Stimulated activated naive B cell treated with anti-CD40 and anti-IgM and Interleukin-4, amounts not matched to agents 10 μg/mL and 1 μg/mL and 100 μg/mL, for 72 hours (primary cell): ENCODE results near the gene SIX3.

ENCODE experiments used
- ATAC-seq, 2 donors: fragments of 150-1000 bp; cut with Tn5 transposase; replicated peaks; 2 replicates each; pipeline ENCODE4 v1.10.0; 2021; ENCODE audit warnings: moderate library complexity in 1 of 2
- DNase-seq: peaks from one replicate; pipeline ENCODE4 v3.0.0; 2021
- H3K27ac Mint-ChIP-seq: one replicate; pipeline ENCODE4 v1.8.0; 2022; ENCODE audit warnings: mild to moderate bottlenecking, mixed read lengths
- H3K27me3 Mint-ChIP-seq, 2 donors: one replicate each; pipeline ENCODE4 v1.8.0; 2022; ENCODE audit warnings: mixed read lengths in 2 of 2
- H3K36me3 Mint-ChIP-seq, 2 donors: one replicate each; pipeline ENCODE4 v1.8.0; 2022; ENCODE audit warnings: mixed read lengths in 2 of 2, mild to moderate bottlenecking in 1 of 2
- H3K4me1 Mint-ChIP-seq, 2 donors: one replicate each; pipeline ENCODE4 v1.8.0; 2022; ENCODE audit warnings: mixed read lengths in 2 of 2, mild to moderate bottlenecking in 1 of 2
- H3K4me3 Mint-ChIP-seq, 2 donors: one replicate each; pipeline ENCODE4 v1.8.0; 2022; ENCODE audit warnings: mild to moderate bottlenecking in 2 of 2, mixed read lengths in 2 of 2, moderate library complexity in 1 of 2
- H3K9me3 Mint-ChIP-seq, 2 donors: one replicate each; pipeline ENCODE4 v1.8.0; 2022; ENCODE audit warnings: mixed read lengths in 2 of 2, mild to moderate bottlenecking in 1 of 2

Gene SIX3

DNA sequence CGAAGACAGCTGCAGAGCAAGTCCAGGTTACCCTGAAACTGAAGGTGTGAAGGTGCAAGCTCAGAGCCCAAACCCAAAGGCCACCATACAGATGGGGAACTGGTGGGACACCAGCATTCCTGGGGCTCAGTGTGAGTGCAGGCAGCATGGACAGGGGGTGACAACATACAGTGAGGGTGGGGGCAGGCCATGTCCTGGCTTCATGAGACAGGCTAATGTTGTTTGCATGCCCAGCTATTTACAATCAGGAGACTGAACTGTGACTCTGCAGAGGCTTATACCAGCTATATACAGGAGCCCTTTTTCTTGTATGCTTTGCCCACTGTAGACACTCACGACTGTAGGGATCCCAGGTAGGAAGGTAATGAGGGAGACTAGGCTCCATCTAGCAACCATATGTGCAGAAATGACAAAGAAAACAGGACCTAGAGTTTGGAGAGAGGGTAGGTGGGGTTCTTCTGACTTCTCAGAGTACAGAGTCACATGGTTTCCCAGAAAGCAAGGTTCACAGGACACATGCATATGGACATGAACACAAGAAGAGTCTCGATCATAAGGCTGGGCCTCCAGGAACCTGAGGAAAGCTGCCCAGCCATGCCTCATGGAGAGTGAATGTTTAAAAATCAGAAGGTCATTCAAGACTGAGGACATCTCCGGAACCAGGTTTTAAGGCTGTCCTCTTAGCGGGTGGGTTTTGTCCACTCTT lies 26.4 kb downstream of the SIX3 start:
- H3K9me3 Mint-ChIP-seq: no peaks in the 10 kb centered on the region
- no peaks in the 10 kb centered on the region for H3K36me3 Mint-ChIP-seq
- no peak for DNase-seq
- H3K27ac Mint-ChIP-seq: no peak overlapping the region
- H3K4me1 Mint-ChIP-seq: peaks cover 3 to 8% of the 10 kb centered on the region in 2 donors
- ATAC-seq: no peak
- peaks cover 48 to 59% of the 10 kb centered on the region in 2 donors for H3K27me3 Mint-ChIP-seq
- no peak overlapping the region for H3K4me3 Mint-ChIP-seq

- H3K27me3 Mint-ChIP-seq: peaks cover 34 to 48% of the 10 kb centered on the region in 2 donors
- H3K36me3 Mint-ChIP-seq: no peaks in the 10 kb centered on the region
- no peak overlapping the region for H3K27ac Mint-ChIP-seq
- no peak overlapping the region for H3K4me3 Mint-ChIP-seq
- peaks cover 1 to 8% of the 10 kb centered on the region in 2 donors for H3K4me1 Mint-ChIP-seq
- no peaks in the 10 kb centered on the region for H3K9me3 Mint-ChIP-seq
- DNase-seq (no peak), ATAC-seq (no peak)
Observed at GRCh38 chr2:44969936-44970335, 28.4 kb downstream of the SIX3 start.

- Mint-ChIP-seq H3K27ac (no peak overlapping the region), H3K27me3 (peaks cover 31 to 41% of the 10 kb centered on the region in 2 donors), H3K4me1 (peaks cover 1 to 8% of the 10 kb centered on the region in 2 donors), H3K36me3 (no peaks in the 10 kb centered on the region), H3K9me3 (no peaks in the 10 kb centered on the region), H3K4me3 (no peak overlapping the region)
- ATAC-seq (no peak), DNase-seq (no peak)
Observed at GRCh38 chr2:44970846-44971450, 29.4 kb downstream of the SIX3 start.

GRCh38 chr2:44972771-44973535 lies 31.5 kb downstream of the SIX3 start:
- H3K4me1 Mint-ChIP-seq: peaks cover 1 to 8% of the 10 kb centered on the region in 2 donors
- peaks cover 31% of the 10 kb centered on the region in 2 donors for H3K27me3 Mint-ChIP-seq
- peak overlapping the region; percentile 29 to 58 for H3K4me3 Mint-ChIP-seq
- ATAC-seq (no peak), DNase-seq (no peak)
- no peaks in the 10 kb centered on the region for H3K36me3 Mint-ChIP-seq
- no peak overlapping the region for H3K27ac Mint-ChIP-seq
- H3K9me3 Mint-ChIP-seq: no peaks in the 10 kb centered on the region

GRCh38 chr2:44974064-44974715 lies 32.7 kb downstream of the SIX3 start:
- DNase-seq: no peak
- no peak for ATAC-seq
- no peaks in the 10 kb centered on the region for H3K9me3 Mint-ChIP-seq

GRCh38 chr2:44975571-44976450 lies 34.3 kb downstream of the SIX3 start:
- H3K4me3 Mint-ChIP-seq: peak overlapping the region; percentile 37 to 64
- peaks cover 21 to 23% of the 10 kb centered on the region in 2 donors for H3K27me3 Mint-ChIP-seq
- peaks cover 1 to 8% of the 10 kb centered on the region in 2 donors for H3K4me1 Mint-ChIP-seq
- no peaks in the 10 kb centered on the region for H3K36me3 Mint-ChIP-seq
- no peak overlapping the region for H3K27ac Mint-ChIP-seq
- no peaks in the 10 kb centered on the region for H3K9me3 Mint-ChIP-seq
- DNase-seq (no peak), ATAC-seq (peak; percentile 29 to 44)

More at GRCh38 chr2:44974064-44974715, 32.7 kb downstream of the SIX3 start:
- peaks cover 29 to 31% of the 10 kb centered on the region in 2 donors for H3K27me3 Mint-ChIP-seq
- peaks cover 1 to 8% of the 10 kb centered on the region in 2 donors for H3K4me1 Mint-ChIP-seq
- no peaks in the 10 kb centered on the region for H3K36me3 Mint-ChIP-seq
- H3K4me3 Mint-ChIP-seq: no peak overlapping the region
- H3K27ac Mint-ChIP-seq: no peak overlapping the region

GRCh38 chr2:44979581-44979980 lies 38.1 kb downstream of the SIX3 start:
- H3K9me3 Mint-ChIP-seq: no peaks in the 10 kb centered on the region

DNA sequence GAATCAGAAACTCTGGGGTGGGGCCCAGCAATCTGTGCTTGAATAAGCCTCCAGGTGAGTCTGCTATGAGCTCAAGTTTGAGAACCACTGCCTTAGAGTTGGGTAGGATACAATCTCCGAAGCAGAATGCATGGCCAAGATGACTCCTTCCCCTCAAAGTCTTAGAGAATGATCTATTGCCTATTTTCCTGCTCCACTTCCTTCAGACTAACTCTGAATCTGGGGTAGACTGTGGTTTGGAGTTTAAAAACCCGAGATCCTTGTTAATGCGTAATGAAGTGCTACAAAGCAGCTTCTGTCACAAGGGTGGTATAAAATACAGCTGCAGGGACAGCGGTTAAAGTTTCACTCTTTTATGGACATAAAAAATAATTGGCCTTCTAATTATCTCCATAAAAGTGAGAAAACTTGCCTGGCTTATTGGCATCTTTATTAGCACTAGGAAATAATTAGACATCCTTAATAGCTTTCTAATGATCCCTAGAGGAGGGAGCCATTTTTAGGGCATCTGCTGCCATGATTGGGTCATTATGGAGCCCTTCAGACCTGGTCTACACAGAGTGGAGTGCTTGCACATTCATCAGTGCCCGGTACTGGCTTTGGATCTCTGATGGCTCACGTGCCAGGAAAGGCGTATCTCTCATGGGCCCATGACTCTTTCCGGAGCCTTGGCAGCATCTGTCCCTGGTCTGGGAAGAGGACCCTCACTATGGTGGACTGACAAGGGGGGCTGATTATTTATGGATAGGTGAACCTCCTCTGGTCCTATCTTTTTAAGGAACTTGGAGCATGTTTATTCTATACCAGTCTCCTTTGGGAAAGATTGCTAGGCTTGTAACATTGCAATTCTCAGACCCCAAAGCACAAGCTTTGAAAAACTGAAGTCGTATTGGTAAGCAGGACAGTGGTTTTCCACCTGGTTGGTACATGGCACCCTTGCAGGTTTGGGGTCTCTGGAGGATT lies 39.5 kb downstream of the SIX3 start:
- H3K4me1 Mint-ChIP-seq: peaks cover 3 to 6% of the 10 kb centered on the region in 2 donors
- H3K27ac Mint-ChIP-seq: no peak overlapping the region
- H3K27me3 Mint-ChIP-seq: peaks cover 29 to 35% of the 10 kb centered on the region in 2 donors
- no peaks in the 10 kb centered on the region for H3K9me3 Mint-ChIP-seq
- no peaks in the 10 kb centered on the region for H3K36me3 Mint-ChIP-seq
- DNase-seq (no peak), ATAC-seq (no peak)
- H3K4me3 Mint-ChIP-seq: no peak overlapping the region

More at GRCh38 chr2:44979581-44979980, 38.1 kb downstream of the SIX3 start:
- no peak overlapping the region for H3K4me3 Mint-ChIP-seq
- no peak for DNase-seq
- peaks cover 3 to 6% of the 10 kb centered on the region in 2 donors for H3K4me1 Mint-ChIP-seq
- ATAC-seq: no peak
- no peaks in the 10 kb centered on the region for H3K36me3 Mint-ChIP-seq
- no peak overlapping the region for H3K27ac Mint-ChIP-seq
- H3K27me3 Mint-ChIP-seq: peaks cover 29 to 30% of the 10 kb centered on the region in 2 donors

DNA sequence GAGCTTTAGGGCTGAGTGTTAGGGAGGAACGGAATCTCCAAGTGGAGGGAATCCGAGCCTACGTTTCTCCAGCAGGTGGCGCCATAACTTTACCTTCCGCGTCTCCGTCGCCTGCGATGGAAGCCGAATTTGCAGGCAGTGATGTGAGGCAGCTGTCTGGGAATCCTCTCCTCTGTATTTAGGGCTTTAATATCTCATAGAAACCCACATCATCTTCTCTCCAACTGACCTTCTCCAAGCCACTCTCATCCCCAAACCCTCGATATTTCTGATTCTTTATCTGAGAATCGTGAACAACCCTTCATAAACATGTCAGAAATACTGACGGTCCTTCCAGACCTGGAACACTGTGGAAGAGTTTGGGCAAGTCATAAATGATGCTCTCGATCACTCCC lies 40.2 kb downstream of the SIX3 start:
- Mint-ChIP-seq H3K4me3 (no peak overlapping the region), H3K27ac (no peak overlapping the region), H3K27me3 (peaks cover 36 to 42% of the 10 kb centered on the region in 2 donors), H3K4me1 (peaks cover 3 to 6% of the 10 kb centered on the region in 2 donors), H3K9me3 (no peaks in the 10 kb centered on the region), H3K36me3 (no peaks in the 10 kb centered on the region)
- peak; percentile 27 for DNase-seq
- ATAC-seq: peak; percentile 67 to 68

- Mint-ChIP-seq H3K27ac (no peak overlapping the region), H3K27me3 (peaks cover 40 to 52% of the 10 kb centered on the region in 2 donors), H3K4me1 (peaks cover 3 to 6% of the 10 kb centered on the region in 2 donors), H3K9me3 (peaks cover 6 to 9% of the 10 kb centered on the region in 2 donors), H3K36me3 (no peaks in the 10 kb centered on the region), H3K4me3 (no peak overlapping the region)
- DNase-seq: no peak
- ATAC-seq: no peak
Observed at GRCh38 chr2:44983836-44984604, 42.5 kb downstream of the SIX3 start.

DNA sequence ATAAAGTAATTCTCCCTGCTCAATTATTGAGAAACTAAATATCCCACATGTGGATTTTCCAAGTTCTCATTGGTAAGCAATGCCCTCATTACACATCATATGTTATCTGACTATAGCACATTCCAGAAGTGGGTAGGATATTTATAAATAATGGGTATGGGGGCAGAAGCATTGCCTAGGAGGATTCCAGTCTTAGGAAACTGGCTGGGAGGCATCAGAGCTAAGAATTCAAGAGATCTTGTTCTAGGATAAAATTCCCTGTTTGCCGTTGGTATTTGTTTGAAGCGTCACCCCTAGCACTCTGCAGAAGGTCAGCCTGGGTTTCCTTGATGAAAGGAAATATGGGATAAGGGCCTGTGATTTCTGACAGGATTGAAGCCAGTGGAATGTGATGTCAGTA lies 47.7 kb downstream of the SIX3 start:
- Mint-ChIP-seq H3K36me3 (peaks cover 2 to 4% of the 10 kb centered on the region in 2 donors), H3K27me3 (peaks cover 49 to 63% of the 10 kb centered on the region in 2 donors), H3K9me3 (peaks cover 13 to 20% of the 10 kb centered on the region in 2 donors)

GRCh38 chr2:44994377-44994776 lies 52.9 kb downstream of the SIX3 start:
- peaks cover 8 to 11% of the 10 kb centered on the region in 2 donors for H3K9me3 Mint-ChIP-seq
- H3K4me3 Mint-ChIP-seq: no peak overlapping the region
- peaks cover 2 to 4% of the 10 kb centered on the region in 2 donors for H3K36me3 Mint-ChIP-seq
- no peaks in the 10 kb centered on the region for H3K4me1 Mint-ChIP-seq
- H3K27ac Mint-ChIP-seq: no peak overlapping the region
- peaks cover 63 to 77% of the 10 kb centered on the region in 2 donors for H3K27me3 Mint-ChIP-seq
- no peak for ATAC-seq
- DNase-seq: no peak

More for the DNA sequence above, 47.7 kb downstream of the SIX3 start:
- H3K27ac Mint-ChIP-seq: no peak overlapping the region
- no peak for ATAC-seq
- H3K4me3 Mint-ChIP-seq: no peak overlapping the region
- no peaks in the 10 kb centered on the region for H3K4me1 Mint-ChIP-seq
- DNase-seq: no peak
